WERI-Rb-1 (cell line): ENCODE results near the gene CXCR6.

Experiments
- DNase-seq: peaks from one replicate; pipeline ENCODE4 v3.0.0-alpha.2; 2020
- H3K27ac ChIP-seq: fragments of 250-450 bp; sonication (Bioruptor Pico); 2 replicates; pipeline ENCODE4 v1.5.1; 2020; ENCODE audit warnings: mild to moderate bottlenecking, moderate library complexity
- H3K27me3 ChIP-seq: fragments of 250-450 bp; sonication (Bioruptor Pico); 2 replicates; pipeline ENCODE4 v1.5.1; 2021; ENCODE audit warnings: mild to moderate bottlenecking, low read depth, moderate library complexity; ENCODE audit not compliant: insufficient read depth, severe bottlenecking
- H3K36me3 ChIP-seq: fragments of 250-450 bp; sonication (Bioruptor Pico); 2 replicates; pipeline ENCODE4 v1.5.1; 2020; ENCODE audit warnings: mild to moderate bottlenecking, moderate library complexity
- H3K4me3 ChIP-seq: 2 replicates; pipeline ENCODE4 v1.5.1; 2011; ENCODE audit warnings: low read depth, mild to moderate bottlenecking, control low read depth, low read length
- H3K9me3 ChIP-seq: fragments of 250-450 bp; sonication (Bioruptor Pico); 2 replicates; pipeline ENCODE4 v1.5.1; 2021; ENCODE audit warnings: mild to moderate bottlenecking, moderate library complexity; ENCODE audit not compliant: severe bottlenecking
- TF ChIP-seq, protein P1 (sequence below): IDR thresholded peaks from 2 replicates; pipeline ENCODE4 v1.5.1; 2011; ENCODE audit warnings: low read depth, mild to moderate bottlenecking, control low read depth, inconsistent platforms, low read length

The CXCR6 gene

GRCh38 chr3:45910892-45911291, 32.4 kb upstream of the CXCR6 start:
- H3K9me3 ChIP-seq = no peaks in the 10 kb centered on the region
- no peak overlapping the region for H3K4me3 ChIP-seq

DNA sequence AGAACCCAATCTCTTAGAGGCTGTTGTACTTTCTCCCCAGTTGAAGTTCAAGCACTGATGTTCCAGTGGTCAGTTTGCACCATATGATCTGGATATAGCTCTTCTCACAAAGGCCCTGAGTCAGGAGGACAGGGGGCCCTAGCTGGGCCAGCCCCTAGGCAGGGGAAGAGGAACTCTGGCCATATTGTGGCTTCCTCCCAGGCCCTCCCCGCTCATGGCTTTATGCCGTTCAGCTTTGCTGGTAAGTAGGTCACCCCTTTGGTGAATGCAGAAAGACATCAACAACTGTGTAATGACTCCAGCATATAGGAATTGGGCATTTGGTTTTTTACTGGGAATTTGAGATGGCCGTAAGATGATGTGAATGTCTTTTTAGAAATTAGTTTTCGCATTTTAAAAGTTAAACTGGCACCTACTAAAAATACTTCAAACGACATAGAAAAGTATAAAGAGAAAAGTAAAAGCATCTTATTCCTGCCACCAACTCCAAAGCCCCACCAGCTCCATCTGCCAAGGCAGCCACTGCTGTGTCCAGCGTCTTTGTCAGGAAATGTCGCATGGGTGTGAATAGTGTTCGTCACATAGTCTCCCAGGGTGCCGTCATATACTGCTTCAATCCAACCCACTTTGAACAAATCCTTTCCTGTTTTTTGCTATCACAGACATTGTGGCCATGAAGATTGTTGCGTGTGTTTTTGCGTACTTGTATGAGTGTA, 31.6 kb upstream of the CXCR6 start:
- no peak overlapping the region for H3K27ac ChIP-seq
- no peaks in the 10 kb centered on the region for H3K9me3 ChIP-seq
- TF ChIP-seq, protein P1, sequence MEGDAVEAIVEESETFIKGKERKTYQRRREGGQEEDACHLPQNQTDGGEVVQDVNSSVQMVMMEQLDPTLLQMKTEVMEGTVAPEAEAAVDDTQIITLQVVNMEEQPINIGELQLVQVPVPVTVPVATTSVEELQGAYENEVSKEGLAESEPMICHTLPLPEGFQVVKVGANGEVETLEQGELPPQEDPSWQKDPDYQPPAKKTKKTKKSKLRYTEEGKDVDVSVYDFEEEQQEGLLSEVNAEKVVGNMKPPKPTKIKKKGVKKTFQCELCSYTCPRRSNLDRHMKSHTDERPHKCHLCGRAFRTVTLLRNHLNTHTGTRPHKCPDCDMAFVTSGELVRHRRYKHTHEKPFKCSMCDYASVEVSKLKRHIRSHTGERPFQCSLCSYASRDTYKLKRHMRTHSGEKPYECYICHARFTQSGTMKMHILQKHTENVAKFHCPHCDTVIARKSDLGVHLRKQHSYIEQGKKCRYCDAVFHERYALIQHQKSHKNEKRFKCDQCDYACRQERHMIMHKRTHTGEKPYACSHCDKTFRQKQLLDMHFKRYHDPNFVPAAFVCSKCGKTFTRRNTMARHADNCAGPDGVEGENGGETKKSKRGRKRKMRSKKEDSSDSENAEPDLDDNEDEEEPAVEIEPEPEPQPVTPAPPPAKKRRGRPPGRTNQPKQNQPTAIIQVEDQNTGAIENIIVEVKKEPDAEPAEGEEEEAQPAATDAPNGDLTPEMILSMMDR = no peak
- no peak overlapping the region for H3K4me3 ChIP-seq
- no peaks in the 10 kb centered on the region for H3K27me3 ChIP-seq
- no peaks in the 10 kb centered on the region for H3K36me3 ChIP-seq
- DNase-seq = no peak

More at GRCh38 chr3:45910892-45911291, 32.4 kb upstream of the CXCR6 start:
- TF ChIP-seq, protein P1 = no peak
- DNase-seq = no peak
- Histone ChIP-seq H3K27me3 (no peaks in the 10 kb centered on the region), H3K27ac (no peak overlapping the region), H3K36me3 (no peaks in the 10 kb centered on the region)

GRCh38 chr3:45912435-45912834, 30.8 kb upstream of the CXCR6 start:
- no peak overlapping the region for H3K27ac ChIP-seq
- H3K36me3 ChIP-seq = no peaks in the 10 kb centered on the region
- TF ChIP-seq, protein P1 = no peak

GRCh38 chr3:45914362-45915058, 28.8 kb upstream of the CXCR6 start:
- Histone ChIP-seq H3K27me3 (no peaks in the 10 kb centered on the region), H3K4me3 (no peak overlapping the region), H3K27ac (no peak overlapping the region), H3K36me3 (peaks cover 7% of the 10 kb centered on the region), H3K9me3 (no peaks in the 10 kb centered on the region)
- TF ChIP-seq, protein P1 = no peak
- DNase-seq = no peak

More at GRCh38 chr3:45912435-45912834, 30.8 kb upstream of the CXCR6 start:
- no peak for DNase-seq
- H3K4me3 ChIP-seq = no peak overlapping the region
- H3K27me3 ChIP-seq = no peaks in the 10 kb centered on the region
- H3K9me3 ChIP-seq = no peaks in the 10 kb centered on the region

DNA sequence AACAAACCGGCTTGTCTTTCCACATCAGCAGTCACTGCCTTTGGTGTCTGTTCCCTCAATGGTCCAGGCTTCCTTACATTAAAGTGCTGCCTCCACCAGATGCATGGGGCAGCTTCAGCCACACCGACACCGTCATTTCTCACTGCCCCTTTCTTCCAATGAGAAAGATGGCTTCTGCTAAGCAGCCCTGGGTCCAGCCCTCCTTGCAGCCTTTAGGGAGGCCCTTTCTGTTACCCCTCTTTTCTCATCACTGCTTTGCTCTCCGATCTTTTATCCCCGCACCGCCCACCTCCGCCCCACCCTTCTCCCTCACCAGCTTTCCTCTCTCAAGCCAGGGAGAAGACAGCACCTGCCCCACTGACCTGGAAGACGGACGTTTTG, 28.2 kb upstream of the CXCR6 start:
- Histone ChIP-seq H3K27me3 (no peaks in the 10 kb centered on the region), H3K4me3 (no peak overlapping the region), H3K27ac (no peak overlapping the region), H3K36me3 (peaks cover 12% of the 10 kb centered on the region), H3K9me3 (no peaks in the 10 kb centered on the region)
- TF ChIP-seq, protein P1 = no peak
- DNase-seq = no peak
